OCI-LY3 (cell line): ENCODE data around the gene APBB2.

Experiments used
- H2AFZ ChIP-seq: fragments of 200-600, 300-600 bp; shearing (Covaris generic); 2 replicates; pipeline ENCODE4 v1.6.0; 2014; ENCODE audit warnings: antibody characterized with exemption, low read depth, low read length
- H3K27ac ChIP-seq: fragments of 200-600, 300-600 bp; sonication (generic); 2 replicates; pipeline ENCODE4 v1.5.1; 2014; ENCODE audit warnings: mild to moderate bottlenecking, low read length, moderate library complexity, mixed read lengths
- H3K27me3 ChIP-seq: fragments of 200-600, 300-600 bp; sonication (generic); 2 replicates; pipeline ENCODE4 v1.6.1; 2014; ENCODE audit warnings: low read depth, low read length, mixed read lengths
- H3K36me3 ChIP-seq: fragments of 200-600, 300-600 bp; sonication (generic); replicated peaks from 2 replicates; pipeline ENCODE3; 2014; ENCODE audit warnings: low read depth, low read length, mixed read lengths
- H3K4me1 ChIP-seq: fragments of 300-600, 200-600 bp; sonication (generic); 2 replicates; pipeline ENCODE4 v1.6.1; 2014; ENCODE audit warnings: low read length, mixed read lengths
- H3K4me2 ChIP-seq: fragments of 200-600, 300-600 bp; sonication (generic); 2 replicates; pipeline ENCODE4 v1.6.1; 2014; ENCODE audit warnings: low read length, mixed read lengths
- H3K4me3 ChIP-seq: fragments of 300-600, 200-600 bp; sonication (generic); 2 replicates; pipeline ENCODE4 v1.5.1; 2014; ENCODE audit warnings: antibody characterized with exemption, mild to moderate bottlenecking, low read length, moderate library complexity
- H3K79me2 ChIP-seq: fragments of 300-600, 200-600 bp; shearing (Covaris generic); 2 replicates; pipeline ENCODE4 v1.6.1; 2014; ENCODE audit warnings: mild to moderate bottlenecking, low read length, mixed read lengths
- H3K9ac ChIP-seq: fragments of 300-600, 200-600 bp; shearing (Covaris generic); 2 replicates; pipeline ENCODE4 v1.6.0; 2014; ENCODE audit warnings: mild to moderate bottlenecking, low read length, moderate library complexity
- H3K9me3 ChIP-seq: fragments of 200-600, 300-600 bp; shearing (Covaris generic); 2 replicates; pipeline ENCODE4 v1.6.1; 2014; ENCODE audit warnings: low read length, mixed read lengths; ENCODE audit not compliant: insufficient read depth
- H4K20me1 ChIP-seq: fragments of 200-600, 300-600 bp; sonication (generic); 2 replicates; pipeline ENCODE4 v1.6.1; 2016; ENCODE audit warnings: low read length, mixed read lengths; ENCODE audit not compliant: insufficient read depth
- EZH2phosphoT487 ChIP-seq: fragments of 200-600 bp; shearing (Covaris generic); IDR thresholded peaks from 2 replicates; pipeline ENCODE4 v1.6.1; 2018; ENCODE audit warnings: antibody characterized with exemption, mixed run types, low read depth
- TF ChIP-seq, protein P1 (sequence below): fragments of 200-600, 300-600 bp; sonication (generic); IDR thresholded peaks from 2 replicates; pipeline ENCODE4 v1.5.1; 2014; ENCODE audit warnings: antibody characterized with exemption, low read length, low read depth

The APBB2 gene

DNA sequence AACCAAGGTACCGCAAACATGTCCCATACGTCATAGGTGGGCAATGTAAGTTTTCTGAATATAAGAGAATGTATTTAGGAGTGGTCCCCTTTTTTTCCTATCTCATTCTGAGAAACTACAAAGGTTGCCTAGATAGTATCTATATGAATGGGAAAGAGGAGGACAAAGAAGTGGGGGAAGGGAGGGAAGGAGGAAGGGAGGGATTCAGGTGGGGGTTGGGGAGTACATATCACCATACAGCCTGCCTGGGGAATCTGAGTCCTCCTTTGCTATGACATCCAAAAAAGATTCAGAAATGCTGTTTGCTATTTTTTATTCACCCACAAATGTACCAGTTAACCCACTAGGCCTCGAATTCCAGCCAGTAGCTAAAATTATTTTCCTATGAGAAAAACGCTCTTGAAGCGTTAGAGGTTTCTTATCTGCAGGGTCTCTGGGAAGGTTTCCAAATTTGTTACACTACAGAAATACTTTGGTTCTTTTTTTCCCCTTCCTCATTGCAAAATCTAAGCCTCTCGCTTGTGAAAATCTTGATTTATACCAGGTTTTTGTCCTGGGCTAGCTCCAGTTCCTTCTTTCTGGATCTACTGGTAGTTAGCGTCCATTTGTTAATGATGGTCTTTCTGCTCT lies 251.7 kb downstream of the APBB2 start:
- H3K27me3 ChIP-seq = no peaks in the 10 kb centered on the region
- no peak overlapping the region for H2AFZ ChIP-seq
- H3K36me3 ChIP-seq = no peaks in the 10 kb centered on the region
- H3K4me2 ChIP-seq = no peak overlapping the region
- no peak for TF ChIP-seq EZH2phosphoT487
- TF ChIP-seq, protein P1, sequence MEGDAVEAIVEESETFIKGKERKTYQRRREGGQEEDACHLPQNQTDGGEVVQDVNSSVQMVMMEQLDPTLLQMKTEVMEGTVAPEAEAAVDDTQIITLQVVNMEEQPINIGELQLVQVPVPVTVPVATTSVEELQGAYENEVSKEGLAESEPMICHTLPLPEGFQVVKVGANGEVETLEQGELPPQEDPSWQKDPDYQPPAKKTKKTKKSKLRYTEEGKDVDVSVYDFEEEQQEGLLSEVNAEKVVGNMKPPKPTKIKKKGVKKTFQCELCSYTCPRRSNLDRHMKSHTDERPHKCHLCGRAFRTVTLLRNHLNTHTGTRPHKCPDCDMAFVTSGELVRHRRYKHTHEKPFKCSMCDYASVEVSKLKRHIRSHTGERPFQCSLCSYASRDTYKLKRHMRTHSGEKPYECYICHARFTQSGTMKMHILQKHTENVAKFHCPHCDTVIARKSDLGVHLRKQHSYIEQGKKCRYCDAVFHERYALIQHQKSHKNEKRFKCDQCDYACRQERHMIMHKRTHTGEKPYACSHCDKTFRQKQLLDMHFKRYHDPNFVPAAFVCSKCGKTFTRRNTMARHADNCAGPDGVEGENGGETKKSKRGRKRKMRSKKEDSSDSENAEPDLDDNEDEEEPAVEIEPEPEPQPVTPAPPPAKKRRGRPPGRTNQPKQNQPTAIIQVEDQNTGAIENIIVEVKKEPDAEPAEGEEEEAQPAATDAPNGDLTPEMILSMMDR = no peak
- H3K4me1 ChIP-seq = no peaks in the 10 kb centered on the region
- no peaks in the 10 kb centered on the region for H3K79me2 ChIP-seq
- H3K9ac ChIP-seq = no peak overlapping the region
- no peaks in the 10 kb centered on the region for H3K9me3 ChIP-seq
- no peak overlapping the region for H3K4me3 ChIP-seq
- H3K27ac ChIP-seq = no peak overlapping the region
- H4K20me1 ChIP-seq = no peaks in the 10 kb centered on the region

DNA sequence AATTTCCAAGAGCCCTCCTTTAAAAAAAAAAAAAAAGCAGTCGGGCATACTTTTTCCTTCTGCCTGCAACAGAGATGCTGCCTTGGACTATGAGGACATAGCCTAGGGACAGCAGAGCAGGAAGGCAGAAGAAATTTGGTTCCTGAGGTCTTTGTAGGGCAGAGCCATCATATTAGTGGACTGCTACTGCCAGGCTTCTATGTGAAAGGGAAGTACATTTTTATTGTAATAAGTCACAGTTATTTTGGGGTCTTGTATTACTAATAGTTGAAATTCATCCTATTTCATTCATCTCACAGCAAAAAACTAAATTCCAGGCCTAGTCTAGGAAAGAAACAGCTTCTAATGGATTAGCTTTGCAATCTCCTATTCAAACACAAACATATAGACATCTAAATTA lies 253.4 kb downstream of the APBB2 start:
- Histone ChIP-seq H3K4me3 (no peak overlapping the region), H3K4me2 (no peak overlapping the region), H3K27ac (no peak overlapping the region), H3K9me3 (no peaks in the 10 kb centered on the region), H3K27me3 (no peaks in the 10 kb centered on the region), H3K79me2 (no peaks in the 10 kb centered on the region), H3K36me3 (no peaks in the 10 kb centered on the region), H2AFZ (no peak overlapping the region), H3K4me1 (no peaks in the 10 kb centered on the region), H3K9ac (no peak overlapping the region), H4K20me1 (no peaks in the 10 kb centered on the region)
- TF ChIP-seq EZH2phosphoT487 = no peak
- TF ChIP-seq, protein P1 = no peak

DNA sequence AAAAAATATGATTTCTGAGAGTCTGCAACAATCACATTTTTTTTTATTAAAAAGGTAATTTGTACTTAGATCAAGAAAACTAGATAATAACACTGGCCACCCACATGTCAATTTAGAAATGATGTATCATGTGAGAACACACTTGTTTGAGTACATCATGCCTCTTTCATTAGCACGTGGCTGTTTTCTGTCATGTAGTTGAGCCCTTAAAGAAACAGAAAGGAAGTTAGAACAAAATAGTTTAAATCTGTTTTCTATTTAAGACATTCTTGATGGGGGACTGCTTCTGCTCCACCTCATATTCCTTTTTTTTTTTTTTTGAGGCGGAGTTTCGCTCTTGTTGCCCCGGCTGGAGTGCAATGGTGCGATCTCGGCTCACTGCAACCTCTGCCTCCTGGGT lies 257.1 kb downstream of the APBB2 start:
- no peaks in the 10 kb centered on the region for H3K36me3 ChIP-seq
- TF ChIP-seq EZH2phosphoT487 = no peak
- TF ChIP-seq, protein P1 = no peak
- H3K27me3 ChIP-seq = no peaks in the 10 kb centered on the region

DNA sequence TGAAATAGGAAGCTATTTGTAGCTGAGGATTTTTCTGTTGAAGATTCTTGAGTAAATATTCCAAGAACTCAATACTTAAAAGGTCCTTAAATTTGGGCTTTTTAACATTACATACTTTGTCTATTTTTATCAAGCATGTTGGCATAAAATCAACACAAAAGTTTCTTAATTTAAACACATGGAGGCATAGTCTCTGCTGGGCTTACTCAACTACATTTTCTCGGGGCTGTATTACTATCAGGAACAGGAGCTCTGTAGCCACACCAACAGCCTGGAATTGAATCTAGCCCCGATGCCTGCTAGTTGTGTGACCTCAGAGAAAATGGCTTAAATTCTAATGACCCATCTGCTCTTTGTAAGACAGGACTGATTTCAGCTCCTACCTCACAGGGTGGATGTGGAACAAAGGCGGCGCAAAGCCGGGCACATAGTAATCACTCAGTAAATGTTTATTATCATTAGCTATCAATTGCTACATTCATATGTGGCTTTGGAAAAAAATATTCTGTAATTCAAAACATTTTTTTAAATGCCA lies 257.6 kb downstream of the APBB2 start:
- H3K27ac ChIP-seq = no peak overlapping the region
- H3K79me2 ChIP-seq = no peaks in the 10 kb centered on the region
- H2AFZ ChIP-seq = no peak overlapping the region
- no peaks in the 10 kb centered on the region for H3K36me3 ChIP-seq
- H3K4me1 ChIP-seq = no peaks in the 10 kb centered on the region
- no peaks in the 10 kb centered on the region for H4K20me1 ChIP-seq
- no peak overlapping the region for H3K9ac ChIP-seq
- H3K4me2 ChIP-seq = no peak overlapping the region
- no peaks in the 10 kb centered on the region for H3K9me3 ChIP-seq
- TF ChIP-seq, protein P1 = no peak
- H3K27me3 ChIP-seq = no peaks in the 10 kb centered on the region
- H3K4me3 ChIP-seq = no peak overlapping the region

More for the DNA sequence above, 257.1 kb downstream of the APBB2 start:
- H3K79me2 ChIP-seq = no peaks in the 10 kb centered on the region
- H2AFZ ChIP-seq = no peak overlapping the region
- no peaks in the 10 kb centered on the region for H3K9me3 ChIP-seq
- H3K4me1 ChIP-seq = no peaks in the 10 kb centered on the region
- no peak overlapping the region for H3K4me3 ChIP-seq
- no peaks in the 10 kb centered on the region for H4K20me1 ChIP-seq
- no peak overlapping the region for H3K4me2 ChIP-seq
- H3K27ac ChIP-seq = no peak overlapping the region
- no peak overlapping the region for H3K9ac ChIP-seq
